ENCODE data around the gene RPL28. TPM values are rescaled to one million over a fixed set of nuclear protein-coding genes. Genes with fewer than 3 reads are reported as not detected.
A peak's percentile ranks its signal among the peaks of the same experiment; 100 is the strongest.

Gene RPL28
- total RNA-seq, 1 experiment from 2014 or later, result 1,703 TPM

DNA sequence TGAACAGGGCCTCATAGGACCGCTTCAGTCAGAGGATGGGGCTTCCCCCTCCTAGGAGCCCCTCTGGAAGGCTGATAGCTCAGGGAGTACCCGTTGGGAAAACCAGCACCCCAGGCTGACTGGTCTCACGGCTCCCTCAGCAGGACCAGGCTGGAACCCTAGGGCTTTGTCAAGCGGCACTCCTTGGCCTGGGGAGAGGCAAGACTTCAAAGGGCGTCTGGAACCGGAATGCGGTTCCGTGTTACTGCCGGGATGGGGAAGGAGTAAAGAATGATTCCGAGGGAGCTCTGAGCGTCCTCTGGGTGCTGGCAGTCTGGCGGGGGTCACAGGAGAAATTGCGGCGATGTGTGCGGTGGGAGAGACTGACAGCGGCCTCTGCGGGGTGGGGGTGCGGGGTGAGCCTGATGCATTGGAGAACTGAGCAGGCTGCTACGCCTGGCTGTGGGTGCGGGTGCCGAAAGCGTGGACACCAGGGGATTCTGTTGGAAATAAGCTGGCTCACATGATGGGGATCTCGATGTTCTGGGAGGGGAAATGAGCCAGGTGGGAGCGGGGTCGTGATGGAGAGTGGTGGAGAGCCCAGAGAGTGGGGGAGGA lies 33.1 kb upstream of the RPL28 start:
- no peak for DNase-seq (ENCODE audit: low read depth)

GRCh38 chr19:55353356-55353802 lies 32.4 kb upstream of the RPL28 start:
- no peak for DNase-seq (ENCODE audit: low read depth)

DNA sequence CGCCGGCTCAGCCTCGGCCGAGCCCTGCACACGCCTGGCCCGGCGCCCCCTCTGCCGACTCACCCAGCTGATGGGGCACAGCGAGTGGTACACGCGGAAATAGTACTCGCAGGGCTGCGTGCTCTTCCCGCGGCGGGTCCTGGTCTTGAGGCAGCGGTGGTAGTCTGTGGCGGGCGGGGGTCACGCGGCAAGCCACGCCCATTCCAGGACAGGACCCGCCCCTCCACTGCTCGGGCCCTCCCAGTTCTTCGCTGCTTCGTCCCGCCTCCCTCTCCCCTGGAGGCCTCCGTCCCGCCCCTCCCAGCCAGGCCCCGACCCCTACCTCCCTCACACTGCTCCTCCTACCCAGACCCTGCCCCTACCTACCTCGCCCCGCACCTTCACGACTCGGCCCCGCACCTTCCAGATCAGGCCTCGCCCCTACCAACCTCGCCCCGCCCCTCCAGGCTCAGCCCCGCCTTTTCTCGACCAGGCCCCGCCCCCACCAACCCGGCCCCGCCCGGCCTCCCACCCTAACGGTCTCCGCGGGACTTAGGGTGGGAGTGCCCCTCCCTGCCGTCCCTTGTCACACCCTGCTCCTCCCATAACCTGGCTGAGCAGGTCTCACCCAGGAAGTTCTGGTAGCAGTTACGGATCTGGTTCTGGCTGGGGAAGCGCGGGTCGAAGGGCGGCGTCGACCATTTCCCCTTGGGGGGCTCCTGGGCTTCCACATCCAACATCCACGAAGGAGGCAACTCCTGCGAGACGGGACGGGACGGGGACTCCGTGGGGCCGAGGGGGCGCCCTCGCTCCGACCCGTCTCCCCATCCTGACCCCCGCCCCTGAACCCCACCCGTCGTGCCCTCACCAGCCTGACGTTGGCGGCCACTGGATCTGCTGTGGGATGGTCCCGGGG lies 31.7 kb upstream of the RPL28 start:
- DNase-seq (ENCODE audit: low read depth), result peak; percentile 33

- no peak for DNase-seq (ENCODE audit: low read depth)
Measured at GRCh38 chr19:55354698-55355212, 31.0 kb upstream of the RPL28 start, which contains the start of gene COX6B2. COX6B2 (minus strand) TSS chr19:55354719; CDS start chr19:55354521, 198 bp downstream.

DNA sequence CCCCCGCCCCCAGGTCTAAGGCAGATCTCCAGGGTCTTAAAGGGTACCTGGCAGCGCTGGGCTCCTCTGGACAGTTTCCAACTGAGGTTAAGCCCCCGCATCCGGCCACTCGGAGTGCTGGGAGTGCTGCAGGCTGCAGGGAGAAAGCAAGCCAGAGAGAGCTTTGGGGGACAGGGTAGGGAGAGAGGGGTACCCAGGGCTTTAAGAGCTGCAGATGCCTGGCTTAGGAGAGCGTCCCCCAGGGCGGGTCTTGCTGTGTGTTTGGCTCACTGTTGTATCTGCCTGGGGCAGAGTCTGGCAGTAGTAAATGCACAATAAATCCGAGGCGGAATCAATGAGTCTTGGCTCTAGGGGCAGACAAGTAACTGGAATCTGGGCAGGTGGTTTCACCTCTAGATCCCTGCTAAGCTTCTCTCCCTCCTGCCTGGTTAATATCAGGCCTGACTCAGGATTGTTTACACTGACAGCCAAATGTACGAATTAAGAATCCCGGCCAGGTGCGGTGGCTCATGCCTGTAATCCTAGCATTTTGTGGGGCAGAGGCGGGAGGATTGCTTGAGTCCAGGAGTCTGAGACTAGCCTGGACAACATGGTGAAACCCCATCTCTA lies 30.4 kb upstream of the RPL28 start:
- DNase-seq (ENCODE audit: low read depth), result no peak

DNA sequence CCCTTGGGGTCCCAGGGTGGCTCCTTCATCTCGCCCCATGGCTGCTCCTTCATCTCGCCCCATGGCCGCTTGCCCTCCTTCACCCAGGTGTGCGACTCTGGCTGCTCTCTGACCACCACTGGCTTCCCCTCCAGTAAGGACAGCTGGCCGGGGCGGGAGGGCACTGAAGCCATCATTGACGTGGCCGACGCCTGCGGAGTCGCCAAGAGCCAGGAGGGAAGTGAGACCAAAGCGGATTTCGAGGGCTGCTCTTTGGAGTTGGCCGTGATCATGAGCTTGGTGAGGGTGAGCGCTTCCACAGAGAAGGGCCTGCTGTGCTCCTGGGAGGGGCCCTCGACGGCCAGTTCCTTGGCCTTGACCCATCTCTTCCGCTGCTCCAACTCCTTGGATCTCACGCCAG lies 27.2 kb upstream of the RPL28 start:
- no peak for DNase-seq (ENCODE audit: low read depth)

DNA sequence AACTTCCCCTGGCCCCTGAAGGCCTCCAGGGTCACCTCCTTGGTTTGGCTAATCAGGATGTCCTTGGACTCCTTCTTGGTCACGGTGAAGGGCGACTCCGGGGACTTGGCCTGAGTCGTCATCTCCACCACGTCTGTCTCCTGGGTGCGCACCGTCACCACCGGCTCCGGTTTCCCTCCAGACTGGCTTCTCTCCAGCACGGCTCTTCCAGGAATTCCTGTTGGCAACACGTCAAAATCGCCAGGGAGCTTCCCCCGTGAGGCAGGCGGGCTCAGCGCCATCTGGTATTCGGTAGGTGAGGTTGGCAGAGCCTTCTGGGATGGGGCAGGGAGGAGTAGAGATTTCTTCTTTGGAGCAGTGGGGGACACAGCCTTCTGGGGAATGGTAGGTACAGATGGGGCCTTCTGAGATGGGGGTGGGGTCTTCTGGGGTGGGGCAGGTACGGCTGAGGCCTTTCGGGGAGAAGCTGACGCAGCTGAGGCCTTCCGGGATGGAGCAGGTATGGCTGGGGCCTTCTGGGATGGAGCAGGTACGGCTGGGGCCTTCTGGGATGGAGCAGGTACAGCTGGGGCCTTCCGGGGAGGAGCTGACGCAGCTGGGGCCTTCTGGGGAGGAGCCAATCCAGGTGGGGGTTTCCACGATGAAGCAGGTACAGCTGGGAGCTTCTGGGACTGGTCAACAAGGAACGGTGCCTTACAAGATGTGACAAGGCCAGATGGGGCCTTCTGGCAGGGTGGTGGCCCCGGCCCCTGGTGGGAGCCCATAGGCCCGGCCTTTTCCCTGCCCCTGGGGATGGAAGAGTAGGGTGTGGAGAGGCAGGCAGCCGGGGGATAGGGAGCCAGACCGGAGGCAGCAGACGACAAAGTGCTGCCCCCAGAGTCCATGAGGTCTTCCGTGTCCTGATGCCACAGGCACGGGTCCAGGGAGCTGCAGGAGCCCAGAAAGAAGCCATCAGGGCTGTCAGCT lies 26.5 kb upstream of the RPL28 start:
- DNase-seq (ENCODE audit: low read depth), result no peak

GRCh38 chr19:55360902-55361301 lies 24.8 kb upstream of the RPL28 start:
- no peak for DNase-seq (ENCODE audit: low read depth)

- no peak for DNase-seq (ENCODE audit: low read depth)
Measured at GRCh38 chr19:55362174-55362989, 23.4 kb upstream of the RPL28 start.

DNA sequence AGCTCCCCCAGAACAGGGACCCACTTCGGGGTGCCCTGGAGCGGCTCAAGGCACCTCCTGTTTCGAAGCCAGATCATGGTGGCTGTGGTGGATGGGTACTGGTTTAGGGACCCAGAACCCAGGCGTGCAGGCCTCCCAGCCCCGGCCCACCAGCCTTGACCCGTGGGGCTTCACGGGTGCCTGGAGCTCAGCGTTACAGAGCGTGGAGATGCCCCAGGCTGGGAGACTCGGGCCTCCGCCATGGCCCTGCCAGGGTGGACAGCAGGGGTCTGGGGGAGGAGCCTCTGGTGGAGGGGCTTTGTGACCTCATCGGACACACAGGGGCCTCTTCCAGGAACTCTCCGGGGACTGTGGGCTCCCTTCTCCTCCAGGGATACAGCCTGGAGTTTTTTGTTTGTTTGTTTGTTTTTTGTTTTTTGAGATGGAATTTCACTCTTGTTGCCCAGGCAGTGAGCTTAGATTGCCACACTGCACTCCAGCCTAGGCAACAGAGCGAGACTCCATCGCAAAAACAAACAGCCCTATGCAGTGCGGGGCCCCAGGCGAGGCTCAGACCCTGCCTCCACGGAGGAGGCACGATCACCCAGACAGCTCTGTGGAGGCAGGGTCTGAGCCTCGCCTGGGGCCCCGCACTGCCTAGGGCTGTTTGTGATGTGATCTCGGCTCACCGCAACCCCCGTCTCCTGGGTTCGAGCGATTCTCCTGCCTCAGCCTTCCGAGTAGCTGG lies 22.6 kb upstream of the RPL28 start, which contains the start of gene GARIN5B:
GARIN5B (minus strand) TSS at position 271 of the 727 bp plus-strand sequence; CDS start at position 77, 194 bp downstream.
- DNase-seq (ENCODE audit: low read depth), result no peak

DNA sequence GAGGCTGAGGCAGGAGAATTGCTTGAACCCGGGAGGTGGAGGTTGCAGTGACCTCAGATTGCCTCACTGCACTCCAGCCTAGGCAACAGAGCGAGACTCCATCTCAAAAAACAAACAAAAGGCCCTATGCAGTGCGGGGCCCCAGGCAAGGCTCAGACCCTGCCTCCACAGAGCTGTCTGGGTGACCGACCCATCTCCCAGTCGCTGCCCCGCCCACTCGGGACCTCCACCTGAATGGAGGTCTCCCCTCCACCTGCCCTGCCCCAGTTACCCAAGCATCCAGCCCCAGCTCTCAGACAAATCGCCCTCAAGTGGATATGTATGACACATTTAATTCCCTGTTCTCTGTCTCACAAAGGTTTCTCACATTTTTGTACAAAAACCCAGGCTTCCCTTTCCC lies 20.5 kb upstream of the RPL28 start:
- DNase-seq (ENCODE audit: low read depth), result no peak

GRCh38 chr19:55365964-55366363 lies 19.8 kb upstream of the RPL28 start:
- DNase-seq (ENCODE audit: low read depth), result no peak

DNA sequence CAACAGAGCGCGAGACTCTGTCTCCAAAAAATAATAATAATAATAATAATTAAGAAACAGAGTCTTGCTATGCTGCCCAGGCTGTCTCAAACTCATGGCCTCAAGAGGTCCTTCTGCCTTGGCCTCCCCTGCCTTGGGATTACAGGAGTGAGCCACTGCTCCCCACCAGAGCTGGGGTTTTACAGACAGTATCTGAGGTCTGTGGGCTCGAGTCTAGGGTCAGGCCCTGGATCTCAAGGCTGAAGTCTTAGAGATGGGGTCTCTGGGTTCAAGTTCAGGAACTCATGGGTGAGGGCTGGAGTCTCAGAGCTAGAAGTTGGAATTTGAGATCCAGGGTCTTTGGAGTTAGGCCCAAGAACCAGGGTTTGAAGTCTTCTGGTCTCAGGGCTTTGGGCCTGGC lies 18.9 kb upstream of the RPL28 start:
- DNase-seq (ENCODE audit: low read depth), result no peak

GRCh38 chr19:55368106-55368505 lies 17.6 kb upstream of the RPL28 start:
- no peak for DNase-seq (ENCODE audit: low read depth)

DNA sequence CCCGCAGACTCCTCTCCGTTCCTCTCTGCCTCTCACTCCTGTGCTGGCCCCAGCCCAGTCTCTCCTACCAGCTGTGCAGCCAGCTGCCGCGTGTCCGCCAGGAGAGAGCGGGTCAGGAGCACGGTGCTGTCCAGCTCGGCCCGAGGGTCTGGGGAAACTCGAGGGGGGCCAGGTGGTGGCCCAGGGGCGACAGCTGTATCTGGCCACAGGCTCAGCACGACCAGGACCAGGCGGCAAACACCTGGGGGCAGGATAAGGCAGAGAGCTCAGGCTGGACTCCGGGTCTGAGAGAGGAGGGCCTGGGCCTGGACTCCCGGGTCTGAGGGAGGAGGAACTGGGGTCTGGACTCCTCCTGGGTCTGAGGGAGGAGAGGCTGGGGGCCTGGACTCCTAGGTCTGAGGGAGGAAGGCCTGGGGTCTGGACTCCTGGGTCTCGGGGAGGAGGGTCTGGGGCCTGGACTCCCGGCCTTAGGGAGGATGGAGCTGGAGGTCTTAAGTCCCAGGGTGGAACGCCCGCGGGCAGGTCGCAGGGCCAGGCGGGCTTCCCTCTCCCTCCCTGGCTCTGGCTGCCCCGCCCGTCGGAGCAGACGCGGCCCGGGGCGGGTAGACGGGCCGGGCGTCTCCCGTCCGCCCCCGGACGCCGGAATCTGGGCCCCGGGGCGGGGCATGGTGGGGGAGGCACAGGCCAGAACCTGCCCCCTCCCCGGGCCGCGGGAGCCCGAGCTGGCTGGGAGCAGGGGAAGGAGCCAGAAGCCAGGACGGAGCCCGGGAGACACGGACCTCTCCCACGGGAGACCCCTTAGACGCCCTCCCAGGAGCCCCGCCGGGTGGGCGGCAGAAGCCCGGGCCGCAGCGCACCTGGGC lies 16.8 kb upstream of the RPL28 start:
- peak; percentile 46 for DNase-seq (ENCODE audit: low read depth)

GRCh38 chr19:55369653-55370304 lies 16.0 kb upstream of the RPL28 start:
- DNase-seq (ENCODE audit: low read depth), result peak; percentile 76

DNA sequence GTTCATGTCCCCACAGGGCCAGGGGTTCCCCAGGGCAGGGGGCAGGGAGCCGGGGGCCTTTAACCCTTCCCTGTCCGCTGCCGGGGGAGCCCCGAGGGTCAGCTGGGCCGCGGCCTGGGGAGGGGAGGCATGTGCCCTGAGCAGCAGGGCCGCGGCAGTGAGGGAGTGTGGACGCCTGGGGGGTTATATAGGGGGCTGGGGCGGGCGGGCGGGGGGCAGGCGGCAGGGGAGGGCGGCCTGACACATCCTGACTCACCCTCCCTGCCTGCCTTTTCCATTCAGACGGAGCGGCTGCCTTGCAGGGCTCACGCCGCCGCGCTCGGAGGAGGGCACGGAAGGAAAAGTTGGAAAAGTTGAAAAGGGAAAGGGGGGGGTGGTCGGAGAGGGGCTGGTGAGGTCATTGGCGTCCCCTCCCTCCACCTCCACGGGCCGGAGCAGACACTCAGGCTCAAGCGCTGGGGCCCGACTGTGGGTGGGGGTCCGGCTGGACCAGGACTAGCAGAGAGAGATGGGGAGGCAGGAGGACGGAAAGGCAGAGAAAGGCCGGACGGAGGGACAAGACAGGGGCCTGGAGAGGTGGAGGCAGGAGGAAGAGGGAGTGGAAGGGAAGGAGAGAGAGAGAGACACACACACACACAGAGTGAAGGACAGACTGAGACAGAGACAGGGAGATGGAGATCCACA lies 15.3 kb upstream of the RPL28 start, which contains the start of gene IL11:
IL11 (minus strand) TSS at position 159 of the 684 bp plus-strand sequence; CDS start at position 6, 153 bp downstream.
- peak; percentile 74 for DNase-seq (ENCODE audit: low read depth)

All from HT1080 (cell line).